ENCODE measurements around the gene SLC6A13. TPM values are rescaled to one million over a fixed set of nuclear protein-coding genes. Genes with fewer than 3 reads are reported as not detected.

SLC6A13 gene
- total RNA-seq, 1 experiment from 2014 or later, result 3.5 TPM

GRCh38 chr12:254912-255311 lies 7.7 kb downstream of the SLC6A13 start:
- BruUV-seq (replicated peaks), result no TSS peak
- no peak for DNase-seq
- TF ChIP-seq, protein P1, sequence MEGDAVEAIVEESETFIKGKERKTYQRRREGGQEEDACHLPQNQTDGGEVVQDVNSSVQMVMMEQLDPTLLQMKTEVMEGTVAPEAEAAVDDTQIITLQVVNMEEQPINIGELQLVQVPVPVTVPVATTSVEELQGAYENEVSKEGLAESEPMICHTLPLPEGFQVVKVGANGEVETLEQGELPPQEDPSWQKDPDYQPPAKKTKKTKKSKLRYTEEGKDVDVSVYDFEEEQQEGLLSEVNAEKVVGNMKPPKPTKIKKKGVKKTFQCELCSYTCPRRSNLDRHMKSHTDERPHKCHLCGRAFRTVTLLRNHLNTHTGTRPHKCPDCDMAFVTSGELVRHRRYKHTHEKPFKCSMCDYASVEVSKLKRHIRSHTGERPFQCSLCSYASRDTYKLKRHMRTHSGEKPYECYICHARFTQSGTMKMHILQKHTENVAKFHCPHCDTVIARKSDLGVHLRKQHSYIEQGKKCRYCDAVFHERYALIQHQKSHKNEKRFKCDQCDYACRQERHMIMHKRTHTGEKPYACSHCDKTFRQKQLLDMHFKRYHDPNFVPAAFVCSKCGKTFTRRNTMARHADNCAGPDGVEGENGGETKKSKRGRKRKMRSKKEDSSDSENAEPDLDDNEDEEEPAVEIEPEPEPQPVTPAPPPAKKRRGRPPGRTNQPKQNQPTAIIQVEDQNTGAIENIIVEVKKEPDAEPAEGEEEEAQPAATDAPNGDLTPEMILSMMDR (IDR thresholded peaks at IDR 0.05; ENCODE audit: unreplicated experiment), result no peak
- Mint-ChIP-seq H3K4me1 (ENCODE audit: low read depth, unreplicated experiment) (no peaks in the 10 kb centered on the region), H3K27ac (ENCODE audit: unreplicated experiment) (no peak overlapping the region), H3K27me3 (ENCODE audit: unreplicated experiment) (peaks cover 52% of the 10 kb centered on the region), H3K36me3 (ENCODE audit: insufficient read depth, unreplicated experiment) (no peaks in the 10 kb centered on the region), H3K9me3 (ENCODE audit: low read depth, unreplicated experiment) (peaks cover 2% of the 10 kb centered on the region), H3K4me3 (ENCODE audit: low read depth, unreplicated experiment) (no peak overlapping the region)
- intact Hi-C loops (cut with micrococcal nuclease; ENCODE audit: unreplicated experiment), result no loop called here
- CTCF ChIA-PET, result no interaction called here

DNA sequence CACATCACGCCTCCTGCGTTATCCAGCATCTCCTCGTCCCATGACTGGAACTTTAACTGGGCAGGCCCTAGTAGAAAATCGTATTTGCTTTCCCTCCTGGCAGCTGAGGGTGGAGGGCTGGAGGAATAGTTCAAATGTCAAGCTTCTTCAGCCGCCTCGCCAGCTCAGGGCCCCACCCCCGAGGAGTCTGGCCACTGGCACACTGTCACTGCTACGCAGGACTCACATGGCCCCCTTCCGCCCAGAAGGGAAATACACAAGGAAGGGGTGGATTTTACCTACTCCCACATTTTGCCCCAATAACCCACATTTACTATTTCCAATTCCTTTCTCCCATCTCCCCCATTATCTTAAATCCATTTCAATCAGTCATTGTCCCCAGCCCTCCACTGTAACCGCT lies 8.6 kb downstream of the SLC6A13 start:
- no TSS peak for BruUV-seq (replicated peaks)
- H3K4me3 Mint-ChIP-seq (ENCODE audit: low read depth, unreplicated experiment), result no peak overlapping the region
- TF ChIP-seq, protein P1 (IDR thresholded peaks at IDR 0.05; ENCODE audit: unreplicated experiment), result no peak
- DNase-seq, result no peak
- H3K36me3 Mint-ChIP-seq (ENCODE audit: insufficient read depth, unreplicated experiment), result no peaks in the 10 kb centered on the region
- H3K4me1 Mint-ChIP-seq (ENCODE audit: low read depth, unreplicated experiment), result no peaks in the 10 kb centered on the region
- intact Hi-C loops (cut with micrococcal nuclease; ENCODE audit: unreplicated experiment), result no loop called here
- H3K9me3 Mint-ChIP-seq (ENCODE audit: low read depth, unreplicated experiment), result peaks cover 3% of the 10 kb centered on the region
- H3K27ac Mint-ChIP-seq (ENCODE audit: unreplicated experiment), result no peak overlapping the region
- peaks cover 49% of the 10 kb centered on the region for H3K27me3 Mint-ChIP-seq (ENCODE audit: unreplicated experiment)
- CTCF ChIA-PET, result no interaction called here

DNA sequence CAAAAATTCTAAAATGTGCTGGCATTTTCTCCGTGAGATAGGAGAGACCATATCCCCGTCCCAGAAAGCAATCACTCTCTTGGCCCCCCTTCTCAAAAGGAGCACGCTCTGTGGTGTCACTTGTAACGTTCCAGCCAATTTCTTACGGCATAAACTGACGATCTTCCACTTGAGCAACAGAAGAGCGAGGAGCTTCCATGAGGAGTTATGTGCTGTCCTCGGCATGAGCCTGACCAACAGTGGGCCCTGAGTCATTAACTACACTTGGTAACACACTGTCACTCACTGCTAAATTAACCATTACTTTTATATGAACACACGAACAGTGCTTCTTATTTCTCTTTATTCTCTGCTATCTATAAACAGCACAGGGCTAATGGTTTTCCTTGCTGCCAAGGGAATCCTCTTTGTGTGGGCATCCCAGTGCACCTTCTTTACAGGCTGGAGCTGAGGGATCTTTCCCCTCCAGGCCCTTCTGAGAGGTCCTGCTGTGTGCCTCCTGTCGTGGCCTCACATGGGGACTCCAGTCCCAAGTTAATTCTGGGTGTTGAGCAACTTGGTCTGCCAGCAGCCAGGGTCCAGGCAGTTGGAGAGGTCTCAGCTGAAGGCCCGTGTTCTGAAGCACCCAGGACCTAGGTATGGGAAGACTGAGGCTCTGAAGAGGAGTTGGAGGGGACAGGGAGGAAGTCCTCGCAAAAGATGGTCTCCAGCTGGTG lies 9.4 kb downstream of the SLC6A13 start:
- CTCF ChIA-PET, result no interaction called here
- no peak for DNase-seq
- H3K27me3 Mint-ChIP-seq (ENCODE audit: unreplicated experiment), result peaks cover 42% of the 10 kb centered on the region
- H3K4me3 Mint-ChIP-seq (ENCODE audit: low read depth, unreplicated experiment), result no peak overlapping the region
- no peaks in the 10 kb centered on the region for H3K4me1 Mint-ChIP-seq (ENCODE audit: low read depth, unreplicated experiment)
- no peaks in the 10 kb centered on the region for H3K36me3 Mint-ChIP-seq (ENCODE audit: insufficient read depth, unreplicated experiment)
- peaks cover 5% of the 10 kb centered on the region for H3K9me3 Mint-ChIP-seq (ENCODE audit: low read depth, unreplicated experiment)
- intact Hi-C loops (cut with micrococcal nuclease; ENCODE audit: unreplicated experiment), result no loop called here
- no peak overlapping the region for H3K27ac Mint-ChIP-seq (ENCODE audit: unreplicated experiment)
- BruUV-seq (replicated peaks), result no TSS peak
- TF ChIP-seq, protein P1 (IDR thresholded peaks at IDR 0.05; ENCODE audit: unreplicated experiment), result no peak

- Mint-ChIP-seq H3K27me3 (ENCODE audit: unreplicated experiment) (peaks cover 36% of the 10 kb centered on the region), H3K27ac (ENCODE audit: unreplicated experiment) (no peak overlapping the region), H3K4me1 (ENCODE audit: low read depth, unreplicated experiment) (no peaks in the 10 kb centered on the region), H3K4me3 (ENCODE audit: low read depth, unreplicated experiment) (no peak overlapping the region), H3K36me3 (ENCODE audit: insufficient read depth, unreplicated experiment) (no peaks in the 10 kb centered on the region), H3K9me3 (ENCODE audit: low read depth, unreplicated experiment) (peaks cover 5% of the 10 kb centered on the region)
- CTCF ChIA-PET, result interaction anchor here (0.6 kb wide), 1 partner anchor 474 kb away, joined by 3 read pairs; no protein-coding TSS in a partner anchor
- intact Hi-C loops (cut with micrococcal nuclease; ENCODE audit: unreplicated experiment), result no loop called here
- BruUV-seq (replicated peaks), result no TSS peak
- peak; percentile 14 for DNase-seq
- TF ChIP-seq, protein P1 (IDR thresholded peaks at IDR 0.05; ENCODE audit: unreplicated experiment), result no peak
Observed at GRCh38 chr12:252636-253035, 10.0 kb downstream of the SLC6A13 start.

Data from Calu3 (cell line).